Chondrocyte (in vitro differentiated cells): Measurements from ENCODE around the gene FIBCD1. TPM values are rescaled to one million over a fixed set of nuclear protein-coding genes. Genes with fewer than 3 reads are reported as not detected.

Experiments used
- DNase-seq: peaks from one replicate; pipeline ENCODE4 v3.0.0; 2021; ENCODE audit warnings: mixed read lengths, low spot score
- H3K27ac Mint-ChIP-seq: one replicate; pipeline ENCODE4 v1.8.0; 2021; ENCODE audit warnings: mild to moderate bottlenecking, moderate library complexity, mixed read lengths; ENCODE audit not compliant: unreplicated experiment
- H3K27me3 Mint-ChIP-seq: 2 replicates; pipeline ENCODE4 v1.8.0; 2021; ENCODE audit warnings: low read depth, mixed read lengths
- H3K36me3 Mint-ChIP-seq: 2 replicates; pipeline ENCODE4 v1.8.0; 2021; ENCODE audit warnings: low read depth, mixed read lengths
- H3K4me1 Mint-ChIP-seq: 2 replicates; pipeline ENCODE4 v1.8.0; 2021; ENCODE audit warnings: low read depth, mild to moderate bottlenecking, mixed read lengths
- H3K4me3 Mint-ChIP-seq: one replicate; pipeline ENCODE4 v1.8.0; 2021; ENCODE audit warnings: mild to moderate bottlenecking, moderate library complexity, mixed read lengths; ENCODE audit not compliant: unreplicated experiment
- H3K9me3 Mint-ChIP-seq: 2 replicates; pipeline ENCODE4 v1.8.0; 2021; ENCODE audit warnings: low read depth, mixed read lengths
- total RNA-seq: library from RNA; stranded (reverse); gene quantifications from 3 replicates; pipeline ENCODE4 v1.2.1, GENCODE V29; 2021
- TF ChIP-seq, protein P1 (sequence below): fragments of 200-600 bp; sonication (generic); IDR thresholded peaks from 2 replicates; pipeline ENCODE4 v1.5.0; 2021; ENCODE audit warnings: antibody characterized with exemption, mild to moderate bottlenecking, moderate library complexity

Gene FIBCD1
- total RNA-seq, 1 donor from 2014 or later, result 8.3 TPM

DNA sequence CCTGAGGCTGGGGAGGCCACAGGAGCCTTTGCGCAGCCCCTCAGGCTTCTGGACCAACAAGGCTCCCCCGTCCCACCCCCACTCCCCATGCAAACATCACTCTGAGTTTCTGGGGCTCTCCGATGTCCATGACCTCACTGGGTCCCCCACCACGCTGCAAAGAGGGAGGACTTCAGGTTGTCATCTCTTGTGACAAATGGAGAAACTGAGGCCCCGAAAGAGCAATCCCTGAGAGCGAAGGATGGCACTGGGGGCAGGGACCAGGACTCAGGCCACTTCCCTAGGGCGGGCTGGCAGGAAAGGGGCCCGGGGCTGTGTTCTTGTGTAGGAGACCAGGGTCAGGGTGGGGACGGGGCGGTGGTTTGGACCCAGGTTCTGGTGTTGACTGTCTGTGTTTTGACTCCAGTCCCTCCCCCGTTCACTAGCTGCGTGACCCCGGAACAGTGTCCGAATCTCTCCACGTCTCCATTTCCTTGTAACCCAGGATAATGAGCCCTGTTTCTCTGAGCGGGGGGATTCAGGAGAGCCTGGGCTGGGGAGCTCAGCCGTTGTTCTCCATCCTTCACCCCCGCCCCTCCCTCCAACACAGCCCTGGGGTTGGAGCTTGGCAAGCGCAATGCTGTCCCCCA is 13.9 kb downstream of the FIBCD1 start:
- TF ChIP-seq, protein P1, sequence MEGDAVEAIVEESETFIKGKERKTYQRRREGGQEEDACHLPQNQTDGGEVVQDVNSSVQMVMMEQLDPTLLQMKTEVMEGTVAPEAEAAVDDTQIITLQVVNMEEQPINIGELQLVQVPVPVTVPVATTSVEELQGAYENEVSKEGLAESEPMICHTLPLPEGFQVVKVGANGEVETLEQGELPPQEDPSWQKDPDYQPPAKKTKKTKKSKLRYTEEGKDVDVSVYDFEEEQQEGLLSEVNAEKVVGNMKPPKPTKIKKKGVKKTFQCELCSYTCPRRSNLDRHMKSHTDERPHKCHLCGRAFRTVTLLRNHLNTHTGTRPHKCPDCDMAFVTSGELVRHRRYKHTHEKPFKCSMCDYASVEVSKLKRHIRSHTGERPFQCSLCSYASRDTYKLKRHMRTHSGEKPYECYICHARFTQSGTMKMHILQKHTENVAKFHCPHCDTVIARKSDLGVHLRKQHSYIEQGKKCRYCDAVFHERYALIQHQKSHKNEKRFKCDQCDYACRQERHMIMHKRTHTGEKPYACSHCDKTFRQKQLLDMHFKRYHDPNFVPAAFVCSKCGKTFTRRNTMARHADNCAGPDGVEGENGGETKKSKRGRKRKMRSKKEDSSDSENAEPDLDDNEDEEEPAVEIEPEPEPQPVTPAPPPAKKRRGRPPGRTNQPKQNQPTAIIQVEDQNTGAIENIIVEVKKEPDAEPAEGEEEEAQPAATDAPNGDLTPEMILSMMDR, result no peak
- Mint-ChIP-seq H3K4me1 (peaks cover 12% of the 10 kb centered on the region), H3K9me3 (no peaks in the 10 kb centered on the region), H3K4me3 (no peak overlapping the region), H3K36me3 (peaks cover 4% of the 10 kb centered on the region), H3K27ac (no peak overlapping the region), H3K27me3 (peaks cover 4% of the 10 kb centered on the region)
- no peak for DNase-seq

DNA sequence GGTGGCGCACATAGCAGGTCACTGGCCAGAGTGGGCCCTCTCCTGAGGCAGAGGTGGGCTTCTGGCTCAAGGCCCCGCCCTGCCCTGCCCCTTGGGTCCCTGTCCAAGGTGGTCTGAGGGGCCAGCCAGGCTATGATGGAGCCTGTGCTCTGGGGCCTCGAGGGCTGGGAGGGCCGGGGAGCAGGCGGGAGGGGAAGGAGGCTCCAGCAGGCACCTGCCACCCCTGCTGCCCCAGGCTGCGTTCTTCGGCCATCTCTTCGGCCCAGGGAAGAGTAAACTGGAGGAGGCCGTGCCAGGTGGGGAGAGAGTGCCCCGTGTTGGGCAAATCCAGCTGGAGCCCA is 14.6 kb downstream of the FIBCD1 start:
- Mint-ChIP-seq H3K4me1 (peaks cover 12% of the 10 kb centered on the region), H3K27ac (no peak overlapping the region), H3K36me3 (peaks cover 4% of the 10 kb centered on the region), H3K27me3 (peaks cover 4% of the 10 kb centered on the region), H3K9me3 (no peaks in the 10 kb centered on the region), H3K4me3 (no peak overlapping the region)
- no peak for DNase-seq
- TF ChIP-seq, protein P1, result no peak

DNA sequence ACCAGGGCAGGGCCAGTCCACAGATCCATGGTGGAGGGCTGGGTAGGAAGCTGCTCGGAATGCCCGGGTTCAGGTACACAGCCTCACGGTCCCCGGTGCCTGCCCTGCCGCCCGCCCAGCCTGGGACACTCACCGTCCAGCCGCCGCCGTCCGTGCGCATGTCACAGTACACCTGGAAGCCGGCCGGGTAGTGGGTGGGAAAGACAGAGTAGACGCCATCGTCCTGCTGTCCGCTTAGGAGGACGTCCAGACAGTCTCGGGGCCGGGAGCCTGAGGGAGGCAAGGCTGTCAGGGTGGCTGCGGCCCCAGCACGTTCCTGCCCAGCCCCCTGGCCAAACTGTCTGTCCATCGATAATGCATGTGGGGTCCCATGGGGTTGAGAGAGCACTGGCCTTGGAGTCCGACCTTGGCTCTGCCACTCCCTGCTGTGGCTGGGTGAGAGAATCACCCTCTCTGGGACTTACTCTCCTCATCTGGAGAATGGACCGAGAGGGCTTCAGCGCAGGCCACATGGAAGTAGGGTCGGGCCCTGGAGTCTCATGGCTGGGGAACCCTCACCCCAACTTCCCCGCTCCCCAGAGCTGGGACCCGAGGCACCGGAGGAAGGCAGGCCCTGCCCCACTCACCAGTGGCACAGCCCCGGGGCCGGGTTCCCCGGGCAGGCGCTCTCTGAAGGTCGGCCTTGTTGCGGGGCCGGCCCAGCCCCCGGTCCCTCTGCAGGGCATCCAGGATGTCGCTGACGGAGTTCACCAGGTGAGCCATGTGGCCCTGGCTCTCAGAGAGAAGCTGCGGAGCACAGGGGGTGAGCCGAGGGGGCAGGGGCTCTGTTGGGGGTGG is 15.2 kb downstream of the FIBCD1 start:
- H3K9me3 Mint-ChIP-seq, result no peaks in the 10 kb centered on the region
- H3K36me3 Mint-ChIP-seq, result peaks cover 4% of the 10 kb centered on the region
- no peak overlapping the region for H3K4me3 Mint-ChIP-seq
- TF ChIP-seq, protein P1, result no peak
- DNase-seq, result no peak
- peaks cover 5% of the 10 kb centered on the region for H3K27me3 Mint-ChIP-seq
- no peak overlapping the region for H3K27ac Mint-ChIP-seq
- H3K4me1 Mint-ChIP-seq, result peaks cover 12% of the 10 kb centered on the region

DNA sequence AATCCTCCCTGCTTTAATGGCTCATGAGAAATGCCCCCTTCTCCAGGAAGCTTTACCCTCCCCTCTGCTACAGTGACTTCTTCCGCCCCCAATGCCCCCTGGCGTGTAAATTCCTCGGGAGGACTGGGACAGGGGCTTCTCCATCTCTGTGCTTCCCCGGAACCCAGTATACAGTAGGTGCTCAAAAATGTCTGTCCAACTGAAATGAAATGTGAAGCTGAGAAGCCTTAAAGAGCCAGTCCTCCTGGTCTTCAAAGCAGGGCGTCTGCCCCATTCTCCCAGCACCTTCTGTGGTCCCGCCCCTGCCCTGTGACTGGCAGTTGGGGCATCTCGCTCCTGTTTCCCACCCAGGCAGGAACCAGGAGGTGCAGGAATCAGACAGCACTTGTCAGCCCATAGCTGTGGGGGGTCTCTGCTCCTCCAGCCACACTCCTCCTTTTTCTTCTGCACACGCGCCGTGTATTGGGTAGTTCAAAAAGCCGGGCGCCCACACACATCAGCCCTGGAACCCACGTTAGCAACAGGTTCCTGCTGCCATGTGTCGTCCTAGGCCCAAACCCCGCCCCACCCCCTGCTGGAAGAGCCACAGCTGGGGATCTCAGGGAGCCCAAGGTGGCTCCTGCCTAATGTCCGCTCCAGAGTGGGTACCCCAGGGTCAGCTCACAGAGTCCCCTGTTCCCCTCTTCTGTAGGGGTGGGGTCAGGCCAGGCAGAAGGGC is 16.0 kb downstream of the FIBCD1 start:
- Mint-ChIP-seq H3K36me3 (peaks cover 4% of the 10 kb centered on the region), H3K27ac (no peak overlapping the region), H3K4me3 (no peak overlapping the region), H3K27me3 (peaks cover 5% of the 10 kb centered on the region), H3K4me1 (peaks cover 4% of the 10 kb centered on the region), H3K9me3 (no peaks in the 10 kb centered on the region)
- TF ChIP-seq, protein P1, result no peak
- DNase-seq, result no peak
